CMK (cell line): ENCODE results near the gene ZG16B.
A peak's percentile ranks its signal among the peaks of the same experiment; 100 is the strongest.

Experiments
- DNase-seq: peaks from one replicate; pipeline ENCODE4 v3.0.0-alpha.2; 2010; ENCODE audit warnings: low read depth

ZG16B gene

GRCh38 chr16:2867987-2868789 is 38.1 kb downstream of the ZG16B start:
- DNase-seq, result peak; percentile 87

- DNase-seq, result no peak
Measured at GRCh38 chr16:2871926-2872325, 41.8 kb downstream of the ZG16B start.

GRCh38 chr16:2874032-2874911 is 44.2 kb downstream of the ZG16B start:
- no peak for DNase-seq

GRCh38 chr16:2874912-2875362 is 44.8 kb downstream of the ZG16B start:
- DNase-seq, result peak; percentile 54

- DNase-seq, result no peak
Measured at GRCh38 chr16:2879854-2880508, 49.9 kb downstream of the ZG16B start.
